Peyer's patch (tissue), 4 donors: Measurements from ENCODE around the gene POMT2. TPM values are rescaled to one million over a fixed set of nuclear protein-coding genes. Genes with fewer than 3 reads are reported as not detected.

Experiments used
- DNase-seq, 3 donors: peaks; one replicate each; pipeline ENCODE4 v3.0.0-alpha.2; 2017 to 2019
- H3K27ac ChIP-seq, 4 donors: fragments of 200-600 bp; sonication (generic); one replicate each; pipeline ENCODE4 v1.5.1; 2016 to 2019
- H3K27me3 ChIP-seq, 2 donors: fragments of 200-600 bp; sonication (generic); one replicate each; pipeline ENCODE4 v1.5.1; 2019
- H3K36me3 ChIP-seq, 3 donors: fragments of 200-600 bp; sonication (generic); one replicate each; pipeline ENCODE4 v1.5.1; 2016 to 2019
- H3K4me1 ChIP-seq, 4 donors: fragments of 200-600 bp; sonication (generic); one replicate each; pipeline ENCODE4 v1.5.1; 2016 to 2019
- H3K4me3 ChIP-seq, 4 donors: fragments of 200-600 bp; sonication (generic); 1 replicate in 3 of 4; 2 replicates in 1 of 4; pipeline ENCODE4 v1.5.1; 2016 to 2019; ENCODE audit warnings: mild to moderate bottlenecking in 1 of 4
- H3K9me3 ChIP-seq, 4 donors: fragments of 200-600 bp; sonication (generic); one replicate each; pipeline ENCODE4 v1.5.1; 2016 to 2019; ENCODE audit warnings: mild to moderate bottlenecking in 1 of 4
- CTCF ChIP-seq, 6 experiments: fragments of 450-650 bp in 4 of 6; fragments of 200-600 bp in 2 of 6; sonication (generic) in 1 of 6; IDR thresholded peaks; one replicate each; pipeline ENCODE4 v1.5.1; 2017 to 2019; ENCODE audit warnings: antibody characterized with exemption in 6 of 6, mild to moderate bottlenecking in 3 of 6, moderate library complexity in 1 of 6
- POLR2A ChIP-seq, 2 donors: fragments of 450-650 bp; IDR thresholded peaks; one replicate each; pipeline ENCODE4 v1.5.1; 2017; ENCODE audit warnings: antibody characterized with exemption in 2 of 2, mild to moderate bottlenecking in 2 of 2, moderate library complexity in 2 of 2
- total RNA-seq, 4 donors: library from RNA; depleted of rRNA; stranded (reverse); fragments of >200 nt; gene quantifications; one replicate each; pipeline ENCODE4 v1.1.0, GENCODE V29; 2016

POMT2 gene
- total RNA-seq, 4 donors from 2014 or later = 19.0 to 43.0 (median 31.6) TPM

GRCh38 chr14:77324816-77325745 lies 4.4 kb upstream of the POMT2 start:
- no peaks in the 10 kb centered on the region for H3K36me3 ChIP-seq
- peaks cover 0 to 8% (median 0%) of the 10 kb centered on the region in 4 donors for H3K4me1 ChIP-seq
- H3K4me3 ChIP-seq = no peak overlapping the region
- H3K27ac ChIP-seq = no peak overlapping the region
- H3K9me3 ChIP-seq = no peaks in the 10 kb centered on the region
- no peaks in the 10 kb centered on the region for H3K27me3 ChIP-seq
- DNase-seq = no peak
- TF ChIP-seq CTCF (IDR thresholded peaks at IDR 0.05) = no peak
- no peak for TF ChIP-seq POLR2A (IDR thresholded peaks at IDR 0.05)

GRCh38 chr14:77324289-77324688 lies 3.6 kb upstream of the POMT2 start:
- Histone ChIP-seq H3K9me3 (no peaks in the 10 kb centered on the region), H3K4me1 (peaks cover 0 to 16% (median 0%) of the 10 kb centered on the region in 4 donors), H3K27ac (no peak overlapping the region), H3K27me3 (no peaks in the 10 kb centered on the region), H3K36me3 (no peaks in the 10 kb centered on the region), H3K4me3 (no peak overlapping the region)
- TF ChIP-seq CTCF (IDR thresholded peaks at IDR 0.05) (no peak), POLR2A (IDR thresholded peaks at IDR 0.05) (no peak)
- DNase-seq = no peak

- no peaks in the 10 kb centered on the region for H3K27me3 ChIP-seq
- H3K4me1 ChIP-seq = peaks cover 0 to 16% (median 0%) of the 10 kb centered on the region in 4 donors
- no peak overlapping the region for H3K4me3 ChIP-seq
- no peaks in the 10 kb centered on the region for H3K36me3 ChIP-seq
- no peak overlapping the region for H3K27ac ChIP-seq
- TF ChIP-seq CTCF (IDR thresholded peaks at IDR 0.05) (no peak), POLR2A (IDR thresholded peaks at IDR 0.05) (no peak)
- no peaks in the 10 kb centered on the region for H3K9me3 ChIP-seq
- no peak for DNase-seq
These were observed 2.9 kb upstream of the POMT2 start for GRCh38 chr14:77323571-77323970.

GRCh38 chr14:77322951-77323350 lies 2.3 kb upstream of the POMT2 start:
- TF ChIP-seq POLR2A (IDR thresholded peaks at IDR 0.05) (no peak), CTCF (IDR thresholded peaks at IDR 0.05) (no peak)
- Histone ChIP-seq H3K9me3 (no peaks in the 10 kb centered on the region), H3K4me3 (no peak overlapping the region), H3K27ac (no peak overlapping the region), H3K27me3 (no peaks in the 10 kb centered on the region), H3K4me1 (peaks cover 0 to 16% (median 0%) of the 10 kb centered on the region in 4 donors), H3K36me3 (no peaks in the 10 kb centered on the region)
- DNase-seq = no peak

GRCh38 chr14:77322250-77322902 lies 1.7 kb upstream of the POMT2 start:
- peaks cover 0 to 20% (median 0%) of the 10 kb centered on the region in 4 donors for H3K4me1 ChIP-seq
- TF ChIP-seq CTCF (IDR thresholded peaks at IDR 0.05) (no peak), POLR2A (IDR thresholded peaks at IDR 0.05) (no peak)
- H3K27ac ChIP-seq = peak overlapping the region; percentile 94 to 98 (median 97)
- H3K36me3 ChIP-seq = no peaks in the 10 kb centered on the region
- no peaks in the 10 kb centered on the region for H3K9me3 ChIP-seq
- H3K27me3 ChIP-seq = no peaks in the 10 kb centered on the region
- DNase-seq = no peak
- peak overlapping the region in 3 of 4 donors; percentile 74 to 84 (median 83) for H3K4me3 ChIP-seq
